A549 treated with ZK216348 at 1 μM for 4 hours (cell line): ENCODE measurements around the gene CHST5. TPM values are rescaled to one million over a fixed set of nuclear protein-coding genes. Genes with fewer than 3 reads are reported as not detected.

Experiments
- total RNA-seq: library from RNA; stranded (reverse); fragments of 200-300 nt; extraction: Qiagen RNA extraction; gene quantifications from 5 replicates; pipeline ENCODE4 v1.2.3, GENCODE V29; 2022; ENCODE audit warnings: low read depth

CHST5 gene
- total RNA-seq: 0.08 TPM in 1 of 5 replicates, not detected in the others

GRCh38 chr16:75535901-75536300 lies at the start of gene CHST5:
Gene CHST5 (minus strand): TSS chr16:75536108. CDS start chr16:75530384, 5,724 bp downstream.

GRCh38 chr16:75566040-75566757 lies 30.3 kb upstream of the CHST5 start, which contains the start of gene GABARAPL2:
Gene GABARAPL2 (plus strand): TSS chr16:75566379. CDS start chr16:75566487, 108 bp downstream.

DNA sequence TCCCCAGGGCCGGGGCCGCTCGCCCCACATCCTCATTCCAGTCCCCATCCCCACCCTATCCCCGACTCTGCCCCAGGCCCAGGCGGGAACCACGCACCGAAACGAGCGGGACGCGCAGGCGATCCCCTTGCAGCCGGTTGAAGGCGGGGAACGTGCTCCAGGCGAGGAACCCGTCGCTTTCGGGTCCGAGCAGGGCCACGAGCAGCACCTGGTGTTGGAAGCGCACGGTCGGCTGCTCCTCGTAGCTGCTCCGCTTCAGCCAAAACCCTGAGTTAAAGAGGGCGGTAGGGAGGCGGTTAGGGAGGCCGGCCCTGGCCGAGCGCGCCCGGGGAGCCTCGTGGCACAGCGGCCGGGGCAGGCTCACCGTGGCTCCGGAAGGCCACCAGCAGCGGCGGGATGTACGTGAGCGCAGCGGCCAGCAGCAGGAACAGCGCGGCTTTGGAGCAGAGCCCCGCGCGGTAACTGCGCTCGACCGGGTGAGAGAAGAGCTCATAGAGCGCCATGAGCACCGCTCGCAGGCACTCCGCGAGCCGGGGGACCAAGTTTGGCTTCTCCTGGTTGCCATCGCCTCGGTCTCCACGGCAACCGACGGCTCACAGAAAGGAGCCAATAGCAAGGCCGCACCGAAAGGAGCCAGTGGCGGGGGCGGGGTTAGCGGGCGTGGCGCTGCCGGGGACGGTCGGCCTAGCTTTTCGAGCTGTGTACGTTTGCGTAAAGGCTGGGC lies 20.0 kb upstream of the CHST5 start, which contains the start of gene TMEM231:
TMEM231 (minus strand) TSS at position 546 of the 724 bp plus-strand sequence; CDS start at position 503, 43 bp downstream.

DNA sequence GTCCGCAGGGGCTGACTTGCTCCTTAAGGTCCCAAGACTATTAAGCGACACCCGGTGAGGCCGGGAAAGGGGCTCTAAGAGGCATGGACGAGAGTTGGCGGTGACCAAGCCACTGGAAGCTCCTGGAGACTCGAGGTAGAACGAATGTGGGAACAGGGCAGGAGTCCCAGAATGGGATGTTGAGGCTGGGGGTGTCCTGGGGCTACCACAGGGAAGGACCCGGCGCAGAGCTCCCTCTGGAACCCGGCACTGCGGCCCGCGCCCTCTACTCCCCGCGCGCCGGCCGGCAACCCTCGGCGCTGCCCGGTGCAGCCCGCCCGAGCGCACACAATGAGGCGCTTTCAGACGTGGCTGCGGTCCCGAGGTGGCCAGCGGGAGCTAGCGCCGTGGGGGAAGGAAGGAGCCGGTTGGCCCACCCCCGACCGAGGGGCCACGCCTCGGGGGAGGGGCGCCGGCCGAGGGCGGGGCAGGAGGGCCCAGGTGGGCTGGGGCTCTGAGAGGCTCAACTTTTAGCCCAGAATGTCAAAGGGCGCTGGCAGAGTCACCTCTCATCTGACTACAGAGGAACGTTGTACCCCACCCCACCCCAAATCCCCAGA lies 40.7 kb downstream of the CHST5 start, which contains the start of gene CHST6:
CHST6 (minus strand) TSS at position 366 of the 599 bp plus-strand sequence. CDS start 15,613 bp downstream, outside the sequence.

Other genes with a start within 250 kb of the CHST5 start
- 55.6 to 88.5 TPM (median 63.8 TPM) in 5 replicates for gene CFDP1, start 102.6 kb downstream of the CHST5 start, total RNA-seq
- gene TMEM170A, start 71.4 kb downstream of the CHST5 start, total RNA-seq: 10.7 to 17.8 TPM (median 14.9 TPM) in 5 replicates
- 0.13 to 0.22 TPM (median 0.15 TPM) in 4 of 5 replicates, not detected in the other for gene CHST6, start 40.7 kb downstream of the CHST5 start, total RNA-seq
- gene TMEM231, start 20.1 kb upstream of the CHST5 start, total RNA-seq: 7.1 to 10.3 TPM (median 8.8 TPM) in 5 replicates
- 78.4 to 100 TPM (median 93.8 TPM) in 5 replicates for gene GABARAPL2, start 30.3 kb upstream of the CHST5 start, total RNA-seq
- 25.9 to 39.9 TPM (median 38.3 TPM) in 5 replicates for gene ADAT1, start 87.2 kb upstream of the CHST5 start, total RNA-seq
- gene KARS1, start 111.6 kb upstream of the CHST5 start, total RNA-seq: 158 to 171 TPM (median 168 TPM) in 5 replicates
- gene TERF2IP, start 111.7 kb upstream of the CHST5 start, total RNA-seq: 42.2 to 49.4 TPM (median 44.0 TPM) in 5 replicates
- gene CPHXL2, start 140.9 kb upstream of the CHST5 start, total RNA-seq: not detected in 5 replicates
- gene DUXB, start 165.4 kb upstream of the CHST5 start, total RNA-seq: not detected in 5 replicates
- not detected in 5 replicates for gene CPHXL, start 190.4 kb upstream of the CHST5 start, total RNA-seq